Sigmoid colon (tissue), 4 donors: ENCODE data around the gene RPSA.

Source experiments
- EP300 ChIP-seq, 4 donors: sonication (generic); formaldehyde crosslinking; IDR thresholded peaks; one replicate each; pipeline ENCODE4 v1.6.1; 2017; ENCODE audit warnings: antibody characterized with exemption in 4 of 4
- POLR2A ChIP-seq, 2 donors: fragments of 450-650 bp; IDR thresholded peaks; one replicate each; pipeline ENCODE4 v1.6.1; 2016; ENCODE audit warnings: antibody characterized with exemption in 2 of 2, mild to moderate bottlenecking in 2 of 2, moderate library complexity in 2 of 2
- POLR2AphosphoS5 ChIP-seq, 4 donors: sonication (generic); formaldehyde crosslinking; IDR thresholded peaks; one replicate each; pipeline ENCODE4 v1.6.1; 2017; ENCODE audit warnings: antibody characterized with exemption in 4 of 4
- TF ChIP-seq, protein P1 (sequence below), 4 experiments: fragments of 450-650 bp in 3 of 4; fragments of 200-600 bp in 1 of 4; IDR thresholded peaks; one replicate each; pipeline ENCODE4 v1.5.1; 2016 to 2019; ENCODE audit warnings: antibody characterized with exemption in 4 of 4, mild to moderate bottlenecking in 3 of 4, moderate library complexity in 2 of 4

- TF ChIP-seq POLR2A (IDR thresholded peaks at IDR 0.05) (no peak), POLR2AphosphoS5 (IDR thresholded peaks at IDR 0.05) (no peak), EP300 (IDR thresholded peaks at IDR 0.05) (no peak)
- TF ChIP-seq, protein P1, sequence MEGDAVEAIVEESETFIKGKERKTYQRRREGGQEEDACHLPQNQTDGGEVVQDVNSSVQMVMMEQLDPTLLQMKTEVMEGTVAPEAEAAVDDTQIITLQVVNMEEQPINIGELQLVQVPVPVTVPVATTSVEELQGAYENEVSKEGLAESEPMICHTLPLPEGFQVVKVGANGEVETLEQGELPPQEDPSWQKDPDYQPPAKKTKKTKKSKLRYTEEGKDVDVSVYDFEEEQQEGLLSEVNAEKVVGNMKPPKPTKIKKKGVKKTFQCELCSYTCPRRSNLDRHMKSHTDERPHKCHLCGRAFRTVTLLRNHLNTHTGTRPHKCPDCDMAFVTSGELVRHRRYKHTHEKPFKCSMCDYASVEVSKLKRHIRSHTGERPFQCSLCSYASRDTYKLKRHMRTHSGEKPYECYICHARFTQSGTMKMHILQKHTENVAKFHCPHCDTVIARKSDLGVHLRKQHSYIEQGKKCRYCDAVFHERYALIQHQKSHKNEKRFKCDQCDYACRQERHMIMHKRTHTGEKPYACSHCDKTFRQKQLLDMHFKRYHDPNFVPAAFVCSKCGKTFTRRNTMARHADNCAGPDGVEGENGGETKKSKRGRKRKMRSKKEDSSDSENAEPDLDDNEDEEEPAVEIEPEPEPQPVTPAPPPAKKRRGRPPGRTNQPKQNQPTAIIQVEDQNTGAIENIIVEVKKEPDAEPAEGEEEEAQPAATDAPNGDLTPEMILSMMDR (IDR thresholded peaks at IDR 0.05), result no peak
Observed at GRCh38 chr3:39409514-39410136, 3.1 kb downstream of the RPSA start.
